H9 (cell line): ENCODE results near the gene DCST2. TPM values are rescaled to one million over a fixed set of nuclear protein-coding genes. Genes with fewer than 3 reads are reported as not detected.

Experiments used
- DNase-seq: peaks from one replicate; pipeline ENCODE4 v3.0.0-alpha.2; 2017
- H2AFZ ChIP-seq: one replicate; pipeline ENCODE4 v1.6.1; 2013; ENCODE audit warnings: mild to moderate bottlenecking, low read length, control low read depth, moderate library complexity
- H2AK5ac ChIP-seq: 2 replicates; pipeline ENCODE4 v1.6.1; 2013; ENCODE audit warnings: low read length, control low read depth, mixed read lengths; ENCODE audit not compliant: insufficient read length
- H2BK120ac ChIP-seq: one replicate; pipeline ENCODE4 v1.6.1; 2013; ENCODE audit warnings: low read depth, mild to moderate bottlenecking, low read length, control low read depth, inconsistent platforms; ENCODE audit not compliant: poor library complexity, severe bottlenecking
- H2BK12ac ChIP-seq: 2 replicates; pipeline ENCODE4 v1.6.1; 2013; ENCODE audit warnings: low read length, control low read depth, mixed read lengths, low read depth; ENCODE audit not compliant: insufficient read length
- H2BK15ac ChIP-seq: 2 replicates; pipeline ENCODE4 v1.6.1; 2013; ENCODE audit warnings: low read depth, low read length, control low read depth
- H2BK20ac ChIP-seq: one replicate; pipeline ENCODE4 v1.6.1; 2013; ENCODE audit warnings: low read depth, mild to moderate bottlenecking, low read length, control low read depth, inconsistent platforms; ENCODE audit not compliant: poor library complexity, severe bottlenecking
- H2BK5ac ChIP-seq: 2 replicates; pipeline ENCODE4 v1.6.1; 2013; ENCODE audit warnings: low read length, control low read depth, mixed read lengths; ENCODE audit not compliant: insufficient read length
- H3K14ac ChIP-seq: 2 replicates; pipeline ENCODE4 v1.6.1; 2013; ENCODE audit warnings: low read length, control low read depth; ENCODE audit not compliant: insufficient read depth
- H3K18ac ChIP-seq: 2 replicates; pipeline ENCODE4 v1.6.1; 2013; ENCODE audit warnings: low read depth, mild to moderate bottlenecking, mixed read lengths, low read length, control low read depth; ENCODE audit not compliant: insufficient read length
- H3K23ac ChIP-seq: 2 replicates; pipeline ENCODE4 v1.6.1; 2013; ENCODE audit warnings: low read length, control low read depth, mixed read lengths, low read depth; ENCODE audit not compliant: insufficient read length
- H3K23me2 ChIP-seq: 2 replicates; pipeline ENCODE4 v1.6.1; 2013; ENCODE audit warnings: low read depth, mild to moderate bottlenecking, mixed read lengths, low read length, control low read depth; ENCODE audit not compliant: insufficient read length, poor library complexity, severe bottlenecking
- H3K27ac ChIP-seq: 2 replicates; pipeline ENCODE4 v1.5.1; 2013; ENCODE audit warnings: low read length, control low read depth, mixed read lengths, low read depth; ENCODE audit not compliant: insufficient read length
- H3K27me3 ChIP-seq: 2 replicates; pipeline ENCODE4 v1.6.1; 2013; ENCODE audit warnings: low read length, control low read depth, inconsistent platforms; ENCODE audit not compliant: insufficient read depth
- H3K4ac ChIP-seq: 2 replicates; pipeline ENCODE4 v1.6.1; 2013; ENCODE audit warnings: low read depth, mild to moderate bottlenecking, control low read depth, inconsistent platforms, low read length, moderate library complexity
- H3K4me1 ChIP-seq: 2 replicates; pipeline ENCODE4 v1.6.1; 2013; ENCODE audit warnings: low read length, control low read depth, inconsistent platforms; ENCODE audit not compliant: insufficient read depth
- H3K4me2 ChIP-seq: 2 replicates; pipeline ENCODE4 v1.6.1; 2013; ENCODE audit warnings: low read length, control low read depth, mixed read lengths; ENCODE audit not compliant: insufficient read length, insufficient read depth
- H3K56ac ChIP-seq: 2 replicates; pipeline ENCODE4 v1.6.1; 2013; ENCODE audit warnings: low read depth, mild to moderate bottlenecking, mixed read lengths, low read length, control low read depth; ENCODE audit not compliant: insufficient read length
- H3K79me1 ChIP-seq: 2 replicates; pipeline ENCODE4 v1.6.1; 2013; ENCODE audit warnings: low read depth, mild to moderate bottlenecking, moderate library complexity, low read length, control low read depth, inconsistent platforms; ENCODE audit not compliant: insufficient read depth, poor library complexity, severe bottlenecking
- H3K79me2 ChIP-seq: 2 replicates; pipeline ENCODE4 v1.6.1; 2013; ENCODE audit warnings: low read length, control low read depth, inconsistent platforms; ENCODE audit not compliant: insufficient read depth
- H3K9ac ChIP-seq: 2 replicates; pipeline ENCODE4 v1.6.1; 2013; ENCODE audit warnings: low read length, control low read depth, mixed read lengths; ENCODE audit not compliant: insufficient read length; ENCODE audit errors: extremely low read depth
- H3K9me3 ChIP-seq: one replicate; pipeline ENCODE4 v1.6.1; 2013; ENCODE audit warnings: low read depth, low read length, inconsistent platforms; ENCODE audit not compliant: control insufficient read depth
- H3T11ph ChIP-seq: one replicate; pipeline ENCODE4 v1.6.1; 2013; ENCODE audit warnings: mild to moderate bottlenecking, low read length, control low read depth, inconsistent platforms
- H4K20me1 ChIP-seq: one replicate; pipeline ENCODE4 v1.6.1; 2013; ENCODE audit not compliant: control insufficient read depth, insufficient read length, insufficient read depth
- H4K5ac ChIP-seq: 2 replicates; pipeline ENCODE4 v1.6.1; 2013; ENCODE audit warnings: low read depth, mild to moderate bottlenecking, mixed read lengths, low read length, control low read depth; ENCODE audit not compliant: insufficient read length
- H4K8ac ChIP-seq: replicated peaks from 2 replicates; pipeline ENCODE4 v1.6.1; 2013; ENCODE audit warnings: low read length, control low read depth, mixed read lengths, low read depth; ENCODE audit not compliant: insufficient read length
- H4K91ac ChIP-seq: 2 replicates; pipeline ENCODE4 v1.6.1; 2013; ENCODE audit warnings: low read depth, mild to moderate bottlenecking, moderate library complexity, mixed read lengths, low read length, control low read depth; ENCODE audit not compliant: insufficient read length
- H3K27ac Mint-ChIP-seq, 3 experiments: 2 replicates in 2 of 3; 3 replicates in 1 of 3; pipeline ENCODE4 v1.8.0; 2020 to 2021; ENCODE audit warnings: mixed read lengths in 3 of 3, mild to moderate bottlenecking in 1 of 3, moderate library complexity in 1 of 3
- H3K27me3 Mint-ChIP-seq: 2 replicates; pipeline ENCODE4 v1.8.0; 2021; ENCODE audit warnings: low read depth, mild to moderate bottlenecking, moderate library complexity, mixed read lengths
- H3K36me3 Mint-ChIP-seq, 3 experiments: 2 replicates in 2 of 3; 3 replicates in 1 of 3; pipeline ENCODE4 v1.8.0; 2020 to 2021; ENCODE audit warnings: low read depth in 3 of 3, mixed read lengths in 3 of 3; ENCODE audit not compliant: insufficient read depth in 1 of 3
- H3K4me1 Mint-ChIP-seq, 2 experiments: 2 replicates each; pipeline ENCODE4 v1.8.0; 2020; ENCODE audit warnings: mixed read lengths in 2 of 2
- H3K4me3 Mint-ChIP-seq, 2 experiments: 2 replicates in 1 of 2; 3 replicates in 1 of 2; pipeline ENCODE4 v1.8.0; 2020 to 2021; ENCODE audit warnings: mild to moderate bottlenecking in 2 of 2, mixed read lengths in 2 of 2, moderate library complexity in 1 of 2
- H3K9me3 Mint-ChIP-seq, 2 experiments: 2 replicates in 1 of 2; 3 replicates in 1 of 2; pipeline ENCODE4 v1.8.0; 2020; ENCODE audit warnings: mild to moderate bottlenecking in 2 of 2, mixed read lengths in 2 of 2, moderate library complexity in 1 of 2
- CTCF ChIP-seq: fragments of 200-600 bp; sonication (generic); conservative IDR thresholded peaks from 3 replicates; pipeline ENCODE4 v1.8.0; 2021; ENCODE audit warnings: antibody characterized with exemption, mild to moderate bottlenecking
- WGBS: extraction: QIAGEN DNeasy Blood & Tissue Kit; methylation state at CpG from one replicate; pipeline ENCODE4 v1.1.7; 2013; ENCODE audit warnings: missing lambda C conversion rate, low lambda C conversion rate, mixed read lengths; ENCODE audit not compliant: insufficient read length; ENCODE audit errors: extremely low coverage; 5-methylcytosine and 5-hydroxymethylcytosine counted together
- total RNA-seq: library from RNA; stranded (reverse); gene quantifications from 2 replicates; pipeline ENCODE4 v1.2.1, GENCODE V29; 2021

The DCST2 gene
- total RNA-seq, 1 experiment from 2014 or later = 0.35 TPM

DNA sequence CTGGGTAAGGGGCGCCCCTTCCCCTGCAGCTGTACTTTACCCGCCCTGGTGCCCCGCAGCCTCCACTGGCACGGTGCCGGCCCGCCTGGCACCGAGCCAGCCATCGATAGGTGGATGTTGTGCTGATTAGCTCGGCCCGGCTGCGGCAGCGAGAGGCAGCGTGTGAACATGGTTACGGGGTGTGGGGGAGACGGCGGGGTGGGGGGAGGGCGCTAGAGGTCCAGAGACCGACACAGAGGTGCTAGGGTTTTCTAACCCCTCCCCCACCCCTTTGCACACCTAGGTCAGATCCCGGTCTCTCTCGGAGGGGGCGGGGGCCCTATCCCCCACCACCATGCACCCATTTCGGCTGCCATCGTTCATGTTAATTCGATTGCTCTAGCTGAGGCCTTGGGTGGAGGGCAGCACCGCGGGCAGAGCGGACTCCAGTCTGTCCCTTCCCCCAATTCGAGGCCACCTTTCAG lies 36.6 kb upstream of the DCST2 start:
- H4K5ac ChIP-seq = no peak overlapping the region
- H3K23ac ChIP-seq = no peak overlapping the region
- no peak overlapping the region for H3K27ac Mint-ChIP-seq

More for the DNA sequence above, 36.6 kb upstream of the DCST2 start:
- Histone ChIP-seq H3K4me1 (peaks cover 3% of the 10 kb centered on the region; the same call in 1 of the 2 replicates), H2BK20ac (no peak overlapping the region), H3K79me1 (no peaks in the 10 kb centered on the region), H4K20me1 (no peaks in the 10 kb centered on the region), H2AK5ac (no peak overlapping the region), H3K27me3 (no peaks in the 10 kb centered on the region; the same call in 1 of the 2 replicates), H3K14ac (no peak overlapping the region), H4K91ac (no peak overlapping the region), H3K79me2 (no peaks in the 10 kb centered on the region; the same call in 1 of the 2 replicates), H3K27ac (no peak overlapping the region), H3T11ph (no peak overlapping the region), H2BK120ac (no peak overlapping the region), H2BK12ac (no peak overlapping the region), H3K9me3 (no peaks in the 10 kb centered on the region), H4K8ac (no peak overlapping the region), H2BK15ac (no peak overlapping the region), H3K23me2 (peaks cover 9% of the 10 kb centered on the region), H2BK5ac (no peak overlapping the region), H3K4me2 (peak overlapping the region; percentile 75), H3K18ac (no peak overlapping the region), H2AFZ (no peak overlapping the region), H3K9ac (no peak overlapping the region), H3K4ac (no peak overlapping the region), H3K56ac (no peak overlapping the region)
- Mint-ChIP-seq H3K27me3 (peaks cover 36% of the 10 kb centered on the region), H3K4me3 (peak overlapping the region; percentile 51 to 75), H3K4me1 (peaks cover 30 to 43% of the 10 kb centered on the region in 2 experiments), H3K9me3 (no peaks in the 10 kb centered on the region), H3K36me3 (peaks cover 9 to 32% (median 30%) of the 10 kb centered on the region in 3 experiments)
- WGBS = no CpG with 5 or more reads among the region's 28 CpGs
- DNase-seq = no peak
- TF ChIP-seq CTCF = no peak
